Immature natural killer cell (primary cell): ENCODE measurements around the gene ANP32A. TPM values are rescaled to one million over a fixed set of nuclear protein-coding genes. Genes with fewer than 3 reads are reported as not detected.

Experiments
- DNase-seq, 3 donors: peaks; one replicate each; pipeline ENCODE4 v3.0.0; 2022; ENCODE audit warnings: mixed read lengths in 1 of 3
- H3K27ac Mint-ChIP-seq, 6 donors: one replicate each; pipeline ENCODE4 v1.8.0; 2020; ENCODE audit warnings: mixed read lengths in 6 of 6, mild to moderate bottlenecking in 5 of 6, inconsistent platforms in 4 of 6, moderate library complexity in 3 of 6
- H3K27me3 Mint-ChIP-seq, 3 donors: one replicate each; pipeline ENCODE4 v1.8.0; 2020 to 2021; ENCODE audit warnings: low read depth in 3 of 3, mild to moderate bottlenecking in 3 of 3, mixed read lengths in 3 of 3, moderate library complexity in 3 of 3, inconsistent platforms in 1 of 3
- H3K36me3 Mint-ChIP-seq, 3 donors: one replicate each; pipeline ENCODE4 v1.8.0; 2020; ENCODE audit warnings: mixed read lengths in 3 of 3, inconsistent platforms in 2 of 3, mild to moderate bottlenecking in 2 of 3
- H3K4me1 Mint-ChIP-seq, 2 donors: one replicate each; pipeline ENCODE4 v1.8.0; 2020; ENCODE audit warnings: inconsistent platforms in 2 of 2, mild to moderate bottlenecking in 2 of 2, mixed read lengths in 2 of 2, moderate library complexity in 1 of 2
- H3K4me3 Mint-ChIP-seq, 5 donors: one replicate each; pipeline ENCODE4 v1.8.0; 2020; ENCODE audit warnings: mild to moderate bottlenecking in 5 of 5, mixed read lengths in 5 of 5, inconsistent platforms in 3 of 5, moderate library complexity in 3 of 5
- H3K9me3 Mint-ChIP-seq, 6 donors: one replicate each; pipeline ENCODE4 v1.8.0; 2020; ENCODE audit warnings: mild to moderate bottlenecking in 6 of 6, mixed read lengths in 6 of 6, inconsistent platforms in 4 of 6, moderate library complexity in 3 of 6
- polyA plus RNA-seq, 3 donors: library from polyadenylated mRNA; unstranded; fragments of 300-500 nt; fragmentation: Illumina TruSeq; gene quantifications; one replicate each; pipeline ENCODE4 v1.2.3, GENCODE V29; 2021

Gene ANP32A
- polyA plus RNA-seq, 3 donors from 2014 or later, result 76.3 to 147 (median 85.2) TPM

DNA sequence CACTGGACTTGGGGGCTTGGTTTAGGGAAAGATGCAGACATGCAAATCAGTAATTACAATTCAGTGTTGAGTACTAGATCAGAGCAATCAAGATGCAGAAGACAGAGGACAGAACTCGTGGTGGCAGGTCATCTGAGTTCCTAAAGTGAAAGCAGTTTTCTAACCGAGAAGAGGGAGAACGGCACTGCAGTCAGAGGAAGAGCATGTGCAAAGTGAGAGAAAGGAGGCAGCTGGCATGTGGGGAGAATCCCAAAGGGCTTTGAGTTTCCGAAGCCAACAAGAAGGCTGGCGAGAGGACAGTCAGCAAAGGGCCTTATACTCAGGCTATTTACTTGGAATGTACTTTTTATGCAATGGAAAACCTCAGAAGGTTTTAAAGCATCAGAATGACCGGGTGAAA is 87.0 kb downstream of the ANP32A start:
- Mint-ChIP-seq H3K9me3 (no peaks in the 10 kb centered on the region), H3K4me3 (peak overlapping the region in 1 of 5 donors; percentile 27), H3K27ac (peak overlapping the region in 1 of 6 donors; percentile 3)

DNA sequence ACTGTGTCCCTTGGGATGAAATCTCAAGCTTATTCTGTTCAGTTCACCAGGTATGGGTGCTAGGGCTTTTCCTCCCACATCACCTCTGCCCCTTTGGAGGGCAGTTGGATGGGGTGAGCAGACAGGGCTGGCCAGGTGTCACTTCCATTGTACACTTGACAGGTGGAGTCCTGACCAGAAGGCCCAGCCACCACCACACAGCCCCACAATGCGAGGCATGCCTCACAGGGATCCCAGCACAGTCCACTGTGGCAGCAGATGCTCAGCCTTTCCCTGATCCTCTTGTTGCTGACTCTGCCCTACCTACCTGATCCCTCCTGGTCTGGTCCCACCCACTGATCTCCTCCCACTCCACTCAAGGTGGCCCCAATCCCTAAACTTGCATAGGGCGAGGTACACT is 88.2 kb downstream of the ANP32A start:
- H3K4me3 Mint-ChIP-seq, result no peak overlapping the region
- H3K4me1 Mint-ChIP-seq, result peaks cover 3 to 7% of the 10 kb centered on the region in 2 donors
- H3K27me3 Mint-ChIP-seq, result peaks cover 0 to 3% (median 0%) of the 10 kb centered on the region in 3 donors
- H3K9me3 Mint-ChIP-seq, result no peaks in the 10 kb centered on the region
- no peak overlapping the region for H3K27ac Mint-ChIP-seq
- DNase-seq, result no peak
- H3K36me3 Mint-ChIP-seq, result no peaks in the 10 kb centered on the region

More for the DNA sequence above, 87.0 kb downstream of the ANP32A start:
- peaks cover 0 to 3% (median 0%) of the 10 kb centered on the region in 3 donors for H3K27me3 Mint-ChIP-seq
- no peak for DNase-seq
- no peaks in the 10 kb centered on the region for H3K36me3 Mint-ChIP-seq
- peaks cover 3 to 7% of the 10 kb centered on the region in 2 donors for H3K4me1 Mint-ChIP-seq

GRCh38 chr15:68730976-68731897 is 89.5 kb downstream of the ANP32A start:
- no peak overlapping the region for H3K4me3 Mint-ChIP-seq
- H3K27ac Mint-ChIP-seq, result no peak overlapping the region
- DNase-seq, result no peak
- H3K9me3 Mint-ChIP-seq, result no peaks in the 10 kb centered on the region
- no peaks in the 10 kb centered on the region for H3K36me3 Mint-ChIP-seq
- peaks cover 0 to 2% (median 0%) of the 10 kb centered on the region in 3 donors for H3K27me3 Mint-ChIP-seq
- H3K4me1 Mint-ChIP-seq, result peaks cover 3 to 7% of the 10 kb centered on the region in 2 donors

GRCh38 chr15:68730471-68730919 is 90.2 kb downstream of the ANP32A start:
- H3K4me3 Mint-ChIP-seq, result no peak overlapping the region
- peak; percentile 18 to 33 (median 31) for DNase-seq
- H3K27me3 Mint-ChIP-seq, result no peaks in the 10 kb centered on the region
- H3K9me3 Mint-ChIP-seq, result no peaks in the 10 kb centered on the region
- H3K4me1 Mint-ChIP-seq, result peaks cover 3 to 7% of the 10 kb centered on the region in 2 donors
- no peaks in the 10 kb centered on the region for H3K36me3 Mint-ChIP-seq
- H3K27ac Mint-ChIP-seq, result no peak overlapping the region

DNA sequence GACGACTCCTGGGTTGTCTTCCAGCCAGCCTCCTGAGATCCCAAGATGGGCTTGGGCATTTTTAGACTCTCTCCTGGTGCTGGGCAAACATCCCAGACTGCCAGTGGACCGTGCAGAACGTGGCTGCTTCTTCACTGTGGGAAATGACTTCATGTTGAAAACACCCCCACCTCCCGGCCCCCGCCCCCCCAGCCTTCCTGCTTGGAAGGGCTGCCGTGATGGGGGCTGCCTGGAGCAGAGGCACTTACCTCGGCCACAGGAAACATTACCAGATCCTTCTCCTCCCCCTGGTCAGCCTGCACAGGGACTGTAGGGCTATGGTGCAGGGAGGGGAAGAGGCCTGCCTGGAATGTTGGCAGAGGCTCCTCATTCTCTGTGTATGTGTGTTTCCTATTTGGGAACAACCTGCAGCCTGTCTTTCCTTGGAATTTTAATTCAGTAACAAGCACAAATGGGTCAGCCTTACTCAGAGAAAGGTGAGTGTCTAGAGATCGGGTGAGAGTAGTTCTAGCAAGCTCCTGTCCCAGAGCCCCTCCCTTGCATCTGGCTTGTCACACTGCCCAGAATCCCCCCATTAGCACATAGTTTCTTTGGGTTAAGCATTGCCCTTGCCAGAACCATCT is 90.8 kb downstream of the ANP32A start:
- DNase-seq, result no peak

More for the DNA sequence above, 90.8 kb downstream of the ANP32A start:
- Mint-ChIP-seq H3K36me3 (no peaks in the 10 kb centered on the region), H3K4me1 (peaks cover 3 to 7% of the 10 kb centered on the region in 2 donors), H3K27ac (no peak overlapping the region), H3K9me3 (no peaks in the 10 kb centered on the region), H3K27me3 (no peaks in the 10 kb centered on the region), H3K4me3 (no peak overlapping the region)

Other genes starting within 250 kb of the ANP32A start
- not detected for gene CORO2B, start 241.9 kb downstream of the ANP32A start, polyA plus RNA-seq
- 1 to 10 TPM in 1 of 3 donors, under 1 TPM in 2; 0.62 to 1.9 (median 0.77) TPM for gene SPESP1, start 109.6 kb upstream of the ANP32A start, polyA plus RNA-seq
- gene NOX5, start 193.8 kb upstream of the ANP32A start, polyA plus RNA-seq, result 1 to 10 TPM in 1 of 3 donors, not detected in 2; 1.1 TPM